Spinal cord (tissue), 10 donors: ENCODE results near the gene ZNF470. TPM values are rescaled to one million over a fixed set of nuclear protein-coding genes. Genes with fewer than 3 reads are reported as not detected.

Source experiments
- DNase-seq, 6 donors: peaks; one replicate each; pipeline versions ENCODE4 v3.0.0 to v3.0.0-alpha.2; 2013 to 2015; ENCODE audit warnings: low spot score in 6 of 6, low read depth in 4 of 6
- H3K27ac ChIP-seq: one replicate; pipeline ENCODE4 v1.5.1; 2013; ENCODE audit warnings: low read depth, low read length, control low read depth
- H3K27me3 ChIP-seq: one replicate; pipeline ENCODE4 v1.6.1; 2013; ENCODE audit warnings: low read length; ENCODE audit not compliant: control insufficient read depth, insufficient read depth
- H3K36me3 ChIP-seq: one replicate; pipeline ENCODE4 v1.6.1; 2013; ENCODE audit warnings: low read length; ENCODE audit not compliant: control insufficient read depth, insufficient read depth
- H3K4me1 ChIP-seq: one replicate; pipeline ENCODE4 v1.6.1; 2013; ENCODE audit warnings: low read length; ENCODE audit not compliant: control insufficient read depth, insufficient read depth
- H3K4me3 ChIP-seq: one replicate; pipeline ENCODE4 v1.5.1; 2013; ENCODE audit warnings: low read depth, low read length, control low read depth
- H3K9me3 ChIP-seq: one replicate; pipeline ENCODE4 v1.6.1; 2013; ENCODE audit warnings: low read length; ENCODE audit not compliant: control insufficient read depth, insufficient read depth
- WGBS: methylation state at CpG from one replicate; pipeline ENCODE4 v1.1.5; 2013; ENCODE audit warnings: missing lambda C conversion rate; ENCODE audit not compliant: insufficient coverage; 5-methylcytosine and 5-hydroxymethylcytosine counted together
- polyA plus RNA-seq, 2 donors: library from polyadenylated mRNA; unstranded; fragments of 120-200 nt; gene quantifications; one replicate each; pipeline ENCODE4 v1.2.1, GENCODE V29; 2013; ENCODE audit not compliant: insufficient read length in 2 of 2
- total RNA-seq, 2 donors: library from RNA; depleted of rRNA in 1 of 2; stranded (reverse); fragments of 120-200 nt in 1 of 2; fragments of >200 nt in 1 of 2; gene quantifications; one replicate each; pipeline versions ENCODE4 v1.2.3 to v1.2.4, GENCODE V29; 2013 to 2014
- donor health status: healthy.

ZNF470 gene
- total and polyA plus RNA-seq, 4 donors, result 13.5 to 19.3 (median 17.0) TPM

- Histone ChIP-seq H3K4me3 (no peak overlapping the region), H3K36me3 (peaks cover 18% of the 10 kb centered on the region), H3K27me3 (no peaks in the 10 kb centered on the region), H3K9me3 (no peaks in the 10 kb centered on the region), H3K4me1 (peaks cover 10% of the 10 kb centered on the region), H3K27ac (no peak overlapping the region)
- WGBS, result 67% methylated on average over 1 of the region's 4 CpGs
- DNase-seq, result no peak
These were observed 30.4 kb downstream of the ZNF470 start for GRCh38 chr19:56597696-56598095.

DNA sequence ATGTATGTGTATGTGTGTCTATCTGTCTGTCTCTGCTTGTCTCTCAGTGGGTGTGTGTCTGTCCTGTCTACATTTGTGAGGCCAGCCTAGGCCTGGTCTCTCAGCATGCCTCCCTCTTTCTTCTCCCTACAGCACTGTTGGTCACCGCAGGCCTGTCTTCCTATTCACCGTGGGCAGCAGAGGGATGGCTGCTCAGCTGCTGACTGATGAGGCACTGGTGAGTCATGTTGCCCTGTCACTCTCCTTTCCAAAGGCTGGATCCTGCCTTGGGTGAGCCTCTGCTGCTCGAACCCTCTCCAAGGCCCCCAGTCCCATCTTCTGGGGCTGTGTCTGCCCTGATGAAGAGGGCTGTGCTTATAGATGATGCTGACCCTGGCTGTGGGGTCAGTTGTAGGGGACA lies 34.1 kb downstream of the ZNF470 start:
- H3K36me3 ChIP-seq, result peaks cover 18% of the 10 kb centered on the region

GRCh38 chr19:56603829-56604228 lies 36.6 kb downstream of the ZNF470 start:
- no peak overlapping the region for H3K27ac ChIP-seq
- no peak overlapping the region for H3K4me3 ChIP-seq
- 28% methylated on average over 5 of the region's 6 CpGs for WGBS
- H3K4me1 ChIP-seq, result no peaks in the 10 kb centered on the region
- no peaks in the 10 kb centered on the region for H3K27me3 ChIP-seq
- H3K9me3 ChIP-seq, result peaks cover 2% of the 10 kb centered on the region
- peak in 3 of 6 donors; percentile 11 to 49 (median 22) for DNase-seq
- H3K36me3 ChIP-seq, result peaks cover 11% of the 10 kb centered on the region

More for the DNA sequence above, 34.1 kb downstream of the ZNF470 start:
- WGBS, result 87% methylated on average over 2 of the region's 3 CpGs
- no peak for DNase-seq
- Histone ChIP-seq H3K27ac (no peak overlapping the region), H3K4me3 (no peak overlapping the region), H3K9me3 (peaks cover 2% of the 10 kb centered on the region), H3K4me1 (peaks cover 3% of the 10 kb centered on the region), H3K27me3 (no peaks in the 10 kb centered on the region)

GRCh38 chr19:56608274-56608964 lies 41.2 kb downstream of the ZNF470 start:
- Histone ChIP-seq H3K4me3 (no peak overlapping the region), H3K4me1 (no peaks in the 10 kb centered on the region), H3K9me3 (no peaks in the 10 kb centered on the region), H3K27me3 (no peaks in the 10 kb centered on the region), H3K27ac (no peak overlapping the region), H3K36me3 (no peaks in the 10 kb centered on the region)
- DNase-seq, result no peak
- 100% methylated on average over 1 of the region's 8 CpGs for WGBS

DNA sequence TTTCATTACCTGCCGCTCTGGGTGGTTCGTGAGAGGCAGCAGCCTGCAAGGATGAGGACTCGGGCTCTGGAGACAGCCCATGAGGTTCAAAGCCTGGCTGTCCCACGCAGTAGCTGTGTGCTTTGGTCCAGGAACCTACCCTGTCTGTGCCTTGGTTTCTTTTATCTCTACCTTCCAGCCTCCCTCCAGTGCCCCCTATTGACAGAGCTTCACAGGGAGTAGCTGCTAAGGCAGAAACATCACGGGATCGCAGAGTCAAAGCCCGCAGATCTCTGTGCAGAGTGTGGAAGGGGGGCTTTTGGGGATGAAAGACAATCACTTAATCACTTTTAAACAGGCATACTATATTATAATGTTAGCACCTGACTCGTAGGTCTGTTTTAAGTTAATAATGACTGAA lies 44.0 kb downstream of the ZNF470 start:
- Histone ChIP-seq H3K27me3 (no peaks in the 10 kb centered on the region), H3K4me3 (no peak overlapping the region), H3K4me1 (no peaks in the 10 kb centered on the region), H3K27ac (no peak overlapping the region), H3K36me3 (no peaks in the 10 kb centered on the region), H3K9me3 (no peaks in the 10 kb centered on the region)
- no peak for DNase-seq
- 52% methylated on average over 3 of the region's 8 CpGs for WGBS

DNA sequence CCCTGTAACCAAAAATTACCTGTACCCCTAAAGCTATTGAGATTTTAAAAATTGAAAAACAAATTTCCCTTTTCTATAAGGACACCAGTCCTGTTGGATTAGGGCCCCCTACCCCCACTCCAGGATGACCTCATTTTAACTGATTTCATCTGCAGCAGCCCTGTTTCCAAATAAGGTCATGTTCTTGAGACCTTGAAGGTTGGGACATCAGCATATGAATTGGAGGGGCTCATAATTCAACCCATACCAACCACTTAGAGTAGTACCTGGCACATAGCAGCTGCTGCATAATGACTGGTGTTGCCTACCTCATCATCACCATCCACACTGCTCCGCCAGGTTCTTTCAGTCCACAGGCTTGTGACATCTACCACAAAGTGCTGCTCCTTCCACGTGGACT lies 45.5 kb downstream of the ZNF470 start:
- 94% methylated on average over 2 of the region's 2 CpGs for WGBS
- DNase-seq, result no peak
- H3K27ac ChIP-seq, result no peak overlapping the region
- H3K4me1 ChIP-seq, result no peaks in the 10 kb centered on the region
- no peaks in the 10 kb centered on the region for H3K27me3 ChIP-seq
- H3K9me3 ChIP-seq, result no peaks in the 10 kb centered on the region
- no peak overlapping the region for H3K4me3 ChIP-seq
- peaks cover 2% of the 10 kb centered on the region for H3K36me3 ChIP-seq

- Histone ChIP-seq H3K4me1 (no peaks in the 10 kb centered on the region), H3K36me3 (peaks cover 9% of the 10 kb centered on the region), H3K9me3 (no peaks in the 10 kb centered on the region), H3K27me3 (no peaks in the 10 kb centered on the region), H3K27ac (no peak overlapping the region), H3K4me3 (no peak overlapping the region)
- WGBS, result 80% methylated on average over 4 of the region's 5 CpGs
- no peak for DNase-seq
These were observed 46.4 kb downstream of the ZNF470 start for GRCh38 chr19:56613639-56614038.

GRCh38 chr19:56617531-56617930 lies 50.3 kb downstream of the ZNF470 start:
- Histone ChIP-seq H3K27me3 (no peaks in the 10 kb centered on the region), H3K27ac (no peak overlapping the region), H3K4me1 (peaks cover 11% of the 10 kb centered on the region), H3K9me3 (peaks cover 3% of the 10 kb centered on the region), H3K36me3 (peaks cover 25% of the 10 kb centered on the region), H3K4me3 (no peak overlapping the region)
- DNase-seq, result no peak
- WGBS, result 86% methylated on average over 8 of the region's 8 CpGs

- H3K4me3 ChIP-seq, result no peak overlapping the region
- H3K27me3 ChIP-seq, result no peaks in the 10 kb centered on the region
- WGBS, result 88% methylated on average over 7 of the region's 8 CpGs
- peaks cover 3% of the 10 kb centered on the region for H3K9me3 ChIP-seq
- no peak for DNase-seq
- no peak overlapping the region for H3K27ac ChIP-seq
- peaks cover 34% of the 10 kb centered on the region for H3K36me3 ChIP-seq
- peaks cover 11% of the 10 kb centered on the region for H3K4me1 ChIP-seq
These were observed 51.9 kb downstream of the ZNF470 start for GRCh38 chr19:56619121-56619520.

DNA sequence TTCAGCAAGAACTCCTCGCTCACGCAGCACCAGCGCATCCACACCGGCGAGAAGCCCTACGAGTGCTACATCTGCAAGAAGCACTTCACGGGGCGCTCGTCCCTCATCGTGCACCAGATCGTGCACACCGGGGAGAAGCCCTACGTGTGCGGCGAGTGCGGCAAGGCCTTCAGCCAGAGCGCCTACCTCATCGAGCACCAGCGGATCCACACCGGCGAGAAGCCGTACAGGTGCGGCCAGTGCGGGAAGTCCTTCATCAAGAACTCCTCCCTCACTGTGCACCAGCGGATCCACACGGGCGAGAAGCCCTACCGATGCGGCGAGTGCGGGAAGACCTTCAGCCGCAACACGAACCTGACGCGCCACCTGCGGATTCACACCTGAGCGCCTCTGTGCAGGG lies 55.1 kb downstream of the ZNF470 start:
- 88% methylated on average over 37 of the region's 37 CpGs for WGBS
- Histone ChIP-seq H3K27ac (no peak overlapping the region), H3K27me3 (no peaks in the 10 kb centered on the region), H3K4me1 (peaks cover 11% of the 10 kb centered on the region), H3K4me3 (no peak overlapping the region), H3K36me3 (peaks cover 52% of the 10 kb centered on the region), H3K9me3 (peaks cover 3% of the 10 kb centered on the region)
- DNase-seq, result no peak
